Muscle of leg (tissue), 11 donors: Measurements from ENCODE around the gene CHD6. TPM values are rescaled to one million over a fixed set of nuclear protein-coding genes. Genes with fewer than 3 reads are reported as not detected.

Experiments used
- DNase-seq: peaks from one replicate; pipeline ENCODE4 v3.0.0; 2013
- H3K27ac ChIP-seq: one replicate; pipeline ENCODE4 v1.5.1; 2013; ENCODE audit warnings: mild to moderate bottlenecking, low read length, control low read depth
- H3K27me3 ChIP-seq: one replicate; pipeline ENCODE4 v1.6.1; 2013; ENCODE audit warnings: low read length; ENCODE audit not compliant: control insufficient read depth, insufficient read depth
- H3K36me3 ChIP-seq: one replicate; pipeline ENCODE4 v1.6.1; 2013; ENCODE audit warnings: low read length; ENCODE audit not compliant: control insufficient read depth, insufficient read depth
- H3K4me1 ChIP-seq: one replicate; pipeline ENCODE4 v1.6.1; 2013; ENCODE audit warnings: low read length; ENCODE audit not compliant: control insufficient read depth, insufficient read depth
- H3K4me3 ChIP-seq: one replicate; pipeline ENCODE4 v1.5.1; 2013; ENCODE audit warnings: low read length, control low read depth
- H3K9me3 ChIP-seq: replicated peaks from 2 replicates; pipeline ENCODE4 v1.6.1; 2013; ENCODE audit warnings: low read depth, low read length; ENCODE audit not compliant: control insufficient read depth
- WGBS: methylation state at CpG from one replicate; pipeline ENCODE4 v1.1.5; 2013; ENCODE audit warnings: missing lambda C conversion rate; ENCODE audit not compliant: insufficient coverage; 5-methylcytosine and 5-hydroxymethylcytosine counted together
- polyA plus RNA-seq, 8 donors: library from polyadenylated mRNA; unstranded; fragments of 120-200 nt; gene quantifications; one replicate each; pipeline versions ENCODE4 v1.2.1 to v1.2.3, GENCODE V29; 2013; ENCODE audit warnings: inconsistent platforms in 1 of 8, low replicate concordance in 1 of 8; ENCODE audit not compliant: insufficient read length in 8 of 8, insufficient read depth in 1 of 8
- total RNA-seq: library from RNA; stranded (reverse); fragments of 120-200 nt; gene quantifications from one replicate; pipeline ENCODE4 v1.2.4, GENCODE V29; 2013

Gene CHD6
- total and polyA plus RNA-seq, 9 donors, result 16.2 to 43.9 (median 20.6) TPM

DNA sequence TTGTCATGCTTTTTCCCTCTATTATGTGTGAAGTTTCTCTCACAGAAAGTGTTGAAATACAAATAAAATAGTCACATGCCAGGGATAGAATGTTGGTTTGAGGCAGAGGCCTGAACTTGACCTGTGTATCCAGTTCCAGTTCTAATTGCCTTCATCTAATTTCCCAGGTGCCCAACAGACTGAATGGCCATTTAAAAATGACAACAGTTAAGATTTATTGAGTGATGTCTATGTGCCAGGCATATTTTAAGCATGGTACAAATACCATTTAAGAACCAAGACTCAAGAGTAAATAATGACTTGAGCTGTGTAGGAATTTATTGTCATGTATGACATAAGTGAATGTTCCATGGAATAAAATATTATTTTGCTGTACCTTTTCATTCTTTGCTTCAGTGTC, 163.9 kb downstream of the CHD6 start:
- H3K27me3 ChIP-seq, result no peaks in the 10 kb centered on the region
- no peaks in the 10 kb centered on the region for H3K9me3 ChIP-seq
- DNase-seq, result no peak
- peaks cover 56% of the 10 kb centered on the region for H3K36me3 ChIP-seq
- H3K4me1 ChIP-seq, result peaks cover 24% of the 10 kb centered on the region
- H3K27ac ChIP-seq, result peak overlapping the region; percentile 62
- H3K4me3 ChIP-seq, result no peak overlapping the region

DNA sequence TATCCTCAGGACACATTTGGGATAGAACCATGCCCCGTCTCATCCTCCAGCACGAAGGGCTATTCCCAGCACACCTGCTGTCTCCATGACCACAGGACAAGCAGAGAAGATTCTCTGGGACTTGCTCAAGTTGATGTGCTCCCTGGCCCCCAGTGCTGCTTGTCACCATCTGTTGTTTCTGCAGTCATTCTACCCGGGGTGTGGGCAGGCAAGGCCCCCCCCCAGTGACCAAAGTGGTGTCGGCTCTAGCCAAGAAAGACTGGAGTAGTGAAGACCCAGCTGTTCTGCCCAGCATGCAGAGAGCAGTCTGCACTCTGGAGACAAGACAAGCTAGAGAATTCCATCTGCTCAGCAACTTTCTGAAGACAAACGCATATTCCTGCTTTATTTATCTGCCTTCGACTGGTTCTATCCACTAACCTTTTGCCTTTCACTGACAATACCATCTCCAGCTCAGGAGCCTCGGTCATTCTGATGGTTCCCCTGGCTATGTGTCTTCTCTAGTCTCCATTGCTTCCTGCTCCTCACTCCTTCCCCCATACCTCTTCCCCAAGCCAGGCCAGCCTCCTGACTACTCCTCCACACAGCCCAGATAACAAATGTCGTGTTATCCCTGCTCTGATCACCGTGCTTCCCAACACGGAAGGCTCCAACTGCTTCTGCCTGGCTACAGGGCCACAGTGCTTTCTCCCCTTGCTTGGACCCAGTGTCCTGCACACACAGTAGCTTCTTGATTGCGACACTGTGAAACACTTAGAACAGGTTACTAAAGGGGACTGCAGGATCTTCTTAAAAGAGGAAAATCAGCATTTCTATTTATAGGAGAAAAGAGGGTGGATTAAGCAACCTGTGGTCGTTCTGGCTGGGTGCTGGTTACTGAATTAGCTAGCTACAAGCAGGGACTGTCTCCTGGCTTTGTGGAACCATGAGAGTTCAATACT, 164.9 kb downstream of the CHD6 start:
- peaks cover 24% of the 10 kb centered on the region for H3K4me1 ChIP-seq
- no peak overlapping the region for H3K4me3 ChIP-seq
- peak; percentile 77 for DNase-seq
- peak overlapping the region; percentile 62 for H3K27ac ChIP-seq
- H3K36me3 ChIP-seq, result peaks cover 57% of the 10 kb centered on the region
- H3K27me3 ChIP-seq, result no peaks in the 10 kb centered on the region
- H3K9me3 ChIP-seq, result no peaks in the 10 kb centered on the region
- 80% methylated on average over 11 of the region's 12 CpGs for WGBS

DNA sequence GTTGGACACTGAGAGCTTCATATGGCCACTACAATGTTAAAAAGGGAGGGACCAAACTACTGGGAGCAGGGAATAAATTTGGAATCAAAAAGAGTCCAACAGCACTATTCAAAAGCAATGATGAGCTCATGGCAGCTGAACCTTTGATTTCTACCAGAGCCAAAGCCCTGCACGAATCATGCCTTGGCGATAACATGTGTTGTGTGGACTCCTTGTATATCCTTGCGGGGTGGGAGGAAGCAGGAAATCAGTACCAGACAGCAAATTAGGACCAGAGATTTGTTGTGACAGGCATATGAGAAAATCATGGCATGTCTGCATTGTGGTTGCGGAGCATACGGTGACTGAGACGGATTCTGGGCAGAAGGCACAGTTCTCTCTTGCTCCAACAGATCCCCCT, 166.0 kb downstream of the CHD6 start:
- Histone ChIP-seq H3K4me1 (peaks cover 23% of the 10 kb centered on the region), H3K9me3 (no peaks in the 10 kb centered on the region), H3K4me3 (no peak overlapping the region), H3K27ac (no peak overlapping the region), H3K27me3 (no peaks in the 10 kb centered on the region), H3K36me3 (peaks cover 64% of the 10 kb centered on the region)
- DNase-seq, result no peak
- WGBS, result 56% methylated on average over 3 of the region's 6 CpGs

DNA sequence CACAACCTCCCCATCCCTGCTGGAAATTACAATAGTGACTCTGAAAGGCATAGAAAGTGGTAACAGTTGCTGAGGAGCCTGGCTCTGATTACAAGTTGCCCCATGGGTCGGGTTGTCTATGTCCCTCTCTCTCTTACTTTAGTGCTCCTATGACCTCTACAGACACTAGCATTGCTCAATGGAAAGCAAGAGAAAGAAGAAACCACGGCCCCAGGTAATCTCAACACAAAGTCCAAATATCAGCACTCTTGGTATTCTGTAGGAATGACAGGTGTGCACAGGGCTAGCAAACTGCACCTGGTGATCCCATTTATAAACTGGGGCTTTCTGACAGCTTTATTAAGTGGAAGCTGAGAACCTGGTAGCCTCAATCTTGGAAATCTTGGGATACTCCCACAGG, 171.2 kb downstream of the CHD6 start:
- no peak overlapping the region for H3K27ac ChIP-seq
- peaks cover 82% of the 10 kb centered on the region for H3K36me3 ChIP-seq
- H3K4me3 ChIP-seq, result no peak overlapping the region
- peaks cover 7% of the 10 kb centered on the region for H3K4me1 ChIP-seq
- DNase-seq, result no peak
- H3K9me3 ChIP-seq, result no peaks in the 10 kb centered on the region
- no peaks in the 10 kb centered on the region for H3K27me3 ChIP-seq
- no CpG with 5 or more reads among the region's 2 CpGs for WGBS

DNA sequence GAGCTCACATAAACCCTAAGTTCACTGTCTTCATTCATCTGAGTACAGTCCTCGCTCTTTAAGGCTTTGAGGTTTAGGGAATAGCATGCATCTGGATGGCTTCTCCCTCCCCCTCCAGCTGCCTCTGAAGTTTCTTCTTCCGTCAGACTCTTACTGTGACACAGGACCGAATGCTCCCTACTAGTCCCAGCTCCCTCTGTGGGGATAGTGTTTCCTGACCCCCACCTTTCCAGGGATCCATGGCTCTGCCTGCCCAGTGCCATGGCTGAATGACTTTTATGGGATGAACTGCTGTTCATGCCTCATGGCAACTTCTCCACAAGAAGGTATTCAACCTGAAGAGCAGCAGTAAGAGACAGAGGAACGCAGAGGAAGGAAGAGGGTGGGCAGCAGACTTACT, 171.7 kb downstream of the CHD6 start:
- 60% methylated on average over 1 of the region's 4 CpGs for WGBS
- Histone ChIP-seq H3K9me3 (no peaks in the 10 kb centered on the region), H3K36me3 (peaks cover 82% of the 10 kb centered on the region)

DNA sequence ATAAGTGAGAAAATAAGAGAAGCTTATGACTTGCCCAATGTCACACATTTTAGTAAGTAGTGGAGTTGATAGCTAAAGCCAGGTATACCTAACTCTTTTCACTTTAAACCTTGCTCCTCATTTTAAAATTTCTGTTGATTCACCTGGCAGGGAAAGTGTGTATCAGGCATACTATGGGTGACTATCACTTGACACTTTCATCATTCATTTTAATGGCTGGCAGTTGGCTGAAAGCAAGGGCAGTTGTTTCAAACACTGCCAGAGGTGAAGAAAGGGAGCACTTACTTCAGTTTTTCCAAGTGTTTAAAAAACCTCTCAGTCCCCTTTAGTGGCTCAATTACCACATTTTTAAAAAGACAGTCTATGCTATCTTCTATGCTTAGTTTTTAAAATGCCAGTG, 173.4 kb downstream of the CHD6 start:
- Histone ChIP-seq H3K27me3 (no peaks in the 10 kb centered on the region), H3K27ac (no peak overlapping the region), H3K36me3 (peaks cover 83% of the 10 kb centered on the region), H3K4me1 (peaks cover 2% of the 10 kb centered on the region), H3K4me3 (no peak overlapping the region), H3K9me3 (no peaks in the 10 kb centered on the region)
- no peak for DNase-seq

More for the DNA sequence above, 171.7 kb downstream of the CHD6 start:
- no peak overlapping the region for H3K4me3 ChIP-seq
- H3K4me1 ChIP-seq, result peaks cover 2% of the 10 kb centered on the region
- H3K27ac ChIP-seq, result no peak overlapping the region
- H3K27me3 ChIP-seq, result no peaks in the 10 kb centered on the region
- DNase-seq, result no peak

DNA sequence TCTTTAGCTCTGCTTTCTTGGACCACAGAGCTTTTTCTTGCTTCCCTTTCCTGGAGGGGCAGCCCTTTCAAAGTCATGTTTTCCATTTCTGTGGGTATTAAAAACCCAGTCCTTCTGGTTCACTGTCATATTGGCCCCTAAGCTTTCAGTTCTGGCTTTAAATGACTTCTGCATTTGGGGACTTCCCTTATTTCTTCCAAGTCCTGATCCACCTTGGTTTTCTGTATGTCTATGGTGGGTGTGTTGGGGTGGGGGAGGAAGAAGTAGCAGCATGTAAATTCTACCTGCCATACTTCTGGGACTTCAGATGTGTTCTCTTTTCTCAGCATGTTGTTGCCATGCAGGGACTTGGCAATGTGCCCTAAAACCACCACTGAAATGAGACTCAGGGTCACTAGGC, 174.5 kb downstream of the CHD6 start:
- no peak overlapping the region for H3K27ac ChIP-seq
- H3K36me3 ChIP-seq, result peaks cover 90% of the 10 kb centered on the region

DNA sequence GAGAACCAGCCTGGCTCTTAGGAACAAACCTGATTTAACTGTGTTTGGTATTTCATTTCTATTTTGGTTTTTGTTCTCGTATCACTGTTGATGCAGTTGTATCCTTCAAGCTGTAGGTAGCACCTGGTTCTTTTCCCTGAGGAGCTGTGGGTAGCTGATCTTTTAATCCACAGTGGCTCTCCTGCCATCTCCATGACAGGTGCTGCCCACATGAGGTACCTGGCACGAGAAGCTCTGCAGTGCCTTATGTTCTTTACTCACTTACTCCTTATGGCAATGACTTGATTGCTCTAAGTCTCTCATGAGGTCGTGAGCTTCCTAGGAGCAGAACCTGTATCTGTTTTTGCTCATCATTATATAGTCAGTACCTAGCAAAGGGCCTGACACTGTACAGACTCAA, 177.3 kb downstream of the CHD6 start:
- 75% methylated on average over 3 of the region's 3 CpGs for WGBS

More for the DNA sequence above, 174.5 kb downstream of the CHD6 start:
- no peaks in the 10 kb centered on the region for H3K9me3 ChIP-seq
- peaks cover 2% of the 10 kb centered on the region for H3K4me1 ChIP-seq
- peak; percentile 25 for DNase-seq
- no peaks in the 10 kb centered on the region for H3K27me3 ChIP-seq
- H3K4me3 ChIP-seq, result no peak overlapping the region

DNA sequence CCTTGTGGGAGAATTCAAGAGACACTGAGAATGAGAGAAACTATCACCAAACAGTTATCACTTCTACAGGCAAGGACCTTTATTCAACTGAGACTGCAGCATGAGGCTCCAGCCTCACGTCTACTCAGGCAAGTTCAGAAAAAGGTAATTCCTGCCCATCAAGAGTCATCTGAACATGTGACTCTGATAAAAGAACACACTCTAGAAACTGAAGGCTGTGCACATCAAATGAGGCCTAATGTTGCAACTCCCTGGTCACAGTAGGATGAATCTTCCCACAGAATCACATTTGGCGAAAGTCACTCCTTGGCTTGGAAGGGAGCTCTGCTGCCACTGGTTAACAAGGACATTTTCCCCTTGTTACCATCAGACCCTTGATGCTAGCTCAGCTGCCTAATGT, 180.3 kb downstream of the CHD6 start:
- no peak for DNase-seq
- no peaks in the 10 kb centered on the region for H3K9me3 ChIP-seq
- H3K27ac ChIP-seq, result no peak overlapping the region
- 100% methylated on average over 1 of the region's 2 CpGs for WGBS
- H3K36me3 ChIP-seq, result peaks cover 58% of the 10 kb centered on the region
- no peaks in the 10 kb centered on the region for H3K4me1 ChIP-seq
- no peaks in the 10 kb centered on the region for H3K27me3 ChIP-seq
- no peak overlapping the region for H3K4me3 ChIP-seq

More for the DNA sequence above, 177.3 kb downstream of the CHD6 start:
- Histone ChIP-seq H3K27me3 (no peaks in the 10 kb centered on the region), H3K4me1 (no peaks in the 10 kb centered on the region), H3K4me3 (no peak overlapping the region), H3K27ac (no peak overlapping the region), H3K9me3 (no peaks in the 10 kb centered on the region), H3K36me3 (peaks cover 77% of the 10 kb centered on the region)
- DNase-seq, result no peak

DNA sequence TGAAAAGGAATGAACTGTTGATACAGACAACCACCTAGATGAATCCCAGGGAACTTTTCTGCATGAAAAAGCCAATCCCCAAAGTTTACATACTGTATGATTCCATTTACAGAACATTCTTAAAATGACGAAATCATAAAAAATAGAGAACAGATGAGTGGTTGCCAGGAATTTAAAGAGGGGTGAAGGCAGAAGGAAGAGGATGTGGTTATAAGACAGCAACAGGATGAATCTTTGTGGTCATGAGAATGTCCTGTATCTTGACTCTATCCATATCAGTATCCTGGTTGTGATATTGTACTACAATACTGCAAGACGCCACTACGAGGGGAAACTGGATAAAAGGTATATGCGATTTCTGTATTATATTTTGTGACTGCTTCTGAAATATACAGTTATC, 181.5 kb downstream of the CHD6 start:
- H3K36me3 ChIP-seq, result peaks cover 54% of the 10 kb centered on the region
- H3K4me3 ChIP-seq, result no peak overlapping the region
- no peak overlapping the region for H3K27ac ChIP-seq
- DNase-seq, result no peak
- no peaks in the 10 kb centered on the region for H3K9me3 ChIP-seq
- no CpG with 5 or more reads among the region's 4 CpGs for WGBS
- H3K4me1 ChIP-seq, result no peaks in the 10 kb centered on the region
- no peaks in the 10 kb centered on the region for H3K27me3 ChIP-seq
